ENCODE results near the gene ACAT1. TPM values are rescaled to one million over a fixed set of nuclear protein-coding genes. Genes with fewer than 3 reads are reported as not detected.

The ACAT1 gene
- polyA plus RNA-seq, 1 of the 3 experiments (the other 2 are of a cell fraction): 78.8 TPM

GRCh38 chr11:108167624-108168023, 46.3 kb downstream of the ACAT1 start:
- no peaks in the 10 kb centered on the region for H3K27me3 ChIP-seq (ENCODE audit: insufficient read depth)
- no peak overlapping the region for H3K27ac ChIP-seq (ENCODE audit: low read depth in 2 of 2, low read length in 1 of 2)
- no peaks in the 10 kb centered on the region for H3F3A ChIP-seq (replicated peaks; ENCODE audit: insufficient read depth)
- H3K4me1 ChIP-seq (ENCODE audit: control insufficient read depth in 1 of 2, insufficient read depth in 2 of 2, low read depth in 1 of 2, low read length in 1 of 2): no peaks in the 10 kb centered on the region
- no peaks in the 10 kb centered on the region for H4K20me1 ChIP-seq (ENCODE audit: insufficient read depth)
- H3K9me2 ChIP-seq: no peaks in the 10 kb centered on the region
- ChIA-PET CTCF (no interaction called here), POLR2A (no interaction called here)
- no peak for DNase-seq
- H3K4me3 ChIP-seq (ENCODE audit: low read depth in 2 of 2, low read length in 1 of 2): no peak overlapping the region
- no peaks in the 10 kb centered on the region for H3K79me2 ChIP-seq (ENCODE audit: insufficient read depth)
- H2AFZ ChIP-seq (ENCODE audit: low read depth): no peak overlapping the region
- no peaks in the 10 kb centered on the region for H3K9me3 ChIP-seq
- TF ChIP-seq CTCF (IDR thresholded peaks at IDR 0.05): no peak
- TF ChIP-seq RXRA (IDR thresholded peaks at IDR 0.05; ENCODE audit: borderline replicate concordance, low read depth): no peak
- TF ChIP-seq SMC3 (IDR thresholded peaks at IDR 0.05; ENCODE audit: low read depth, low read length): no peak
- no peak for TF ChIP-seq MXI1 (IDR thresholded peaks at IDR 0.05; ENCODE audit: low read depth, low read length)
- no peak for TF ChIP-seq FOSL2 (IDR thresholded peaks at IDR 0.05; ENCODE audit: borderline replicate concordance, low read depth)
- no peak for TF ChIP-seq TAF1 (IDR thresholded peaks at IDR 0.05; ENCODE audit: borderline replicate concordance, low read depth, low read length)
- peaks cover 51 to 61% of the 10 kb centered on the region in 2 experiments for H3K36me3 ChIP-seq (replicated peaks in 1 of 2; ENCODE audit: control insufficient read depth in 1 of 2, insufficient read depth in 2 of 2, low read length in 1 of 2)
- no peak overlapping the region for H3K4me2 ChIP-seq
- no peak overlapping the region for H3K9ac ChIP-seq

GRCh38 chr11:108170184-108170583, 48.8 kb downstream of the ACAT1 start:
- Histone ChIP-seq H3K9ac (no peak overlapping the region), H3K9me2 (no peaks in the 10 kb centered on the region), H3K4me3 (ENCODE audit: low read depth in 2 of 2, low read length in 1 of 2) (no peak overlapping the region), H3K27me3 (ENCODE audit: insufficient read depth) (no peaks in the 10 kb centered on the region), H3K9me3 (no peaks in the 10 kb centered on the region), H2AFZ (ENCODE audit: low read depth) (no peak overlapping the region), H3K36me3 (replicated peaks in 1 of 2; ENCODE audit: control insufficient read depth in 1 of 2, insufficient read depth in 2 of 2, low read length in 1 of 2) (peaks cover 63 to 66% of the 10 kb centered on the region in 2 experiments), H3F3A (replicated peaks; ENCODE audit: insufficient read depth) (no peaks in the 10 kb centered on the region), H3K4me2 (no peak overlapping the region), H3K27ac (ENCODE audit: low read depth in 2 of 2, low read length in 1 of 2) (no peak overlapping the region), H3K4me1 (ENCODE audit: control insufficient read depth in 1 of 2, insufficient read depth in 2 of 2, low read depth in 1 of 2, low read length in 1 of 2) (no peaks in the 10 kb centered on the region), H3K79me2 (ENCODE audit: insufficient read depth) (no peaks in the 10 kb centered on the region), H4K20me1 (ENCODE audit: insufficient read depth) (no peaks in the 10 kb centered on the region)
- 76% methylated on average over 2 of the region's 2 CpGs for WGBS (ENCODE audit: low lambda C conversion rate)
- TF ChIP-seq CTCF (IDR thresholded peaks at IDR 0.05): no peak
- no peak for TF ChIP-seq GABPA (IDR thresholded peaks at IDR 0.05; ENCODE audit: low read depth)
- TF ChIP-seq POLR2AphosphoS5 (IDR thresholded peaks at IDR 0.05; ENCODE audit: low read depth, low read length): no peak
- TF ChIP-seq EZH2phosphoT487 (IDR thresholded peaks at IDR 0.05; ENCODE audit: borderline replicate concordance, low read depth): no peak
- TF ChIP-seq NRF1 (IDR thresholded peaks at IDR 0.05; ENCODE audit: low read depth, low read length): no peak
- no peak for TF ChIP-seq NFIC (IDR thresholded peaks at IDR 0.05; ENCODE audit: borderline replicate concordance)
- no peak for TF ChIP-seq USF2 (IDR thresholded peaks at IDR 0.05; ENCODE audit: borderline replicate concordance, low read depth, low read length)
- no peak for TF ChIP-seq MEF2A (IDR thresholded peaks at IDR 0.05; ENCODE audit: borderline replicate concordance, low read depth)
- no peak for TF ChIP-seq PBX3 (IDR thresholded peaks at IDR 0.05)
- TF ChIP-seq ELF1 (IDR thresholded peaks at IDR 0.05): no peak
- TF ChIP-seq SIN3A (IDR thresholded peaks at IDR 0.05; ENCODE audit: borderline replicate concordance, low read depth, low read length): no peak
- no peak for DNase-seq
- ChIA-PET CTCF (no interaction called here), POLR2A (no interaction called here)
